SK-N-SH (cell line): ENCODE results near the gene R3HDM1. TPM values are rescaled to one million over a fixed set of nuclear protein-coding genes. Genes with fewer than 3 reads are reported as not detected.

Source experiments
- CTCF ChIA-PET: fragments of 300-600, 350-600 bp; formaldehyde crosslinking; extraction: SDS; loops from one replicate; lab custom pipeline; 2021; lab: Yijun Ruan, JAX
- POLR2A ChIA-PET: fragments of 350-600 bp; sonication (Branson Sonifier 250); formaldehyde crosslinking; extraction: SDS; loops from one replicate; lab custom pipeline; 2020; ENCODE audit warnings: antibody characterized with exemption, inconsistent platforms; lab: Yijun Ruan, JAX
- DNase-seq: peaks from one replicate; pipeline ENCODE4 v3.0.0; 2012
- H2AFZ ChIP-seq: fragments of 200-600 bp; sonication (generic); 2 replicates; pipeline ENCODE4 v1.8.1; 2016; ENCODE audit warnings: antibody characterized with exemption, mild to moderate bottlenecking, low read depth
- H3F3A ChIP-seq: fragments of 200-600 bp; sonication (generic); replicated peaks from 2 replicates; pipeline ENCODE3; 2016; ENCODE audit warnings: antibody characterized with exemption, mild to moderate bottlenecking; ENCODE audit not compliant: insufficient read depth
- H3K27ac ChIP-seq, 2 experiments: fragments of 200-500 bp in 1 of 2; fragments of 200-600 bp in 1 of 2; sonication (Bioruptor generic) in 1 of 2; sonication (generic), shearing (Covaris generic) in 1 of 2; 2 replicates each; pipeline versions ENCODE4 v1.5.1 to v1.6.1; 2014 to 2016; ENCODE audit warnings: low read depth in 2 of 2, inconsistent platforms in 1 of 2, low read length in 1 of 2, mild to moderate bottlenecking in 1 of 2, mixed read lengths in 1 of 2
- H3K27me3 ChIP-seq: fragments of 200-600 bp; sonication (generic), shearing (Covaris generic); 2 replicates; pipeline ENCODE4 v1.6.1; 2016; ENCODE audit warnings: mixed run types; ENCODE audit not compliant: insufficient read depth
- H3K36me3 ChIP-seq, 2 experiments: fragments of 200-500 bp in 1 of 2; fragments of 200-600 bp in 1 of 2; sonication (Bioruptor generic) in 1 of 2; sonication (generic) in 1 of 2; replicated peaks in 1 of 2; 2 replicates each; pipeline versions ENCODE3 to v1.5.1; 2014 to 2016; ENCODE audit warnings: low read length in 1 of 2, mild to moderate bottlenecking in 1 of 2; ENCODE audit not compliant: insufficient read depth in 2 of 2, control insufficient read depth in 1 of 2
- H3K4me1 ChIP-seq, 2 experiments: fragments of 200-500 bp in 1 of 2; fragments of 200-600 bp in 1 of 2; sonication (Bioruptor generic) in 1 of 2; sonication (generic), shearing (Covaris generic) in 1 of 2; 2 replicates each; pipeline versions ENCODE4 v1.5.1 to v1.6.1; 2014 to 2016; ENCODE audit warnings: low read depth in 1 of 2, low read length in 1 of 2, mixed run types in 1 of 2; ENCODE audit not compliant: insufficient read depth in 2 of 2, control insufficient read depth in 1 of 2
- H3K4me2 ChIP-seq: fragments of 200-600 bp; sonication (generic), shearing (Covaris generic); 2 replicates; pipeline ENCODE4 v1.6.1; 2017; ENCODE audit warnings: mixed run types
- H3K4me3 ChIP-seq, 2 experiments: fragments of 200-500 bp in 1 of 2; fragments of 200-600 bp in 1 of 2; sonication (Bioruptor generic) in 1 of 2; sonication (generic), shearing (Covaris generic) in 1 of 2; 2 replicates each; pipeline versions ENCODE4 v1.5.1 to v1.8.1; 2014 to 2016; ENCODE audit warnings: low read depth in 2 of 2, inconsistent platforms in 1 of 2, low read length in 1 of 2, mild to moderate bottlenecking in 1 of 2, mixed read lengths in 1 of 2, moderate library complexity in 1 of 2
- H3K79me2 ChIP-seq: fragments of 200-600 bp; sonication (generic); 2 replicates; pipeline ENCODE4 v1.8.1; 2017; ENCODE audit warnings: mild to moderate bottlenecking; ENCODE audit not compliant: insufficient read depth
- H3K9ac ChIP-seq: fragments of 200-600 bp; sonication (generic); 2 replicates; pipeline ENCODE4 v1.6.1; 2017; ENCODE audit warnings: mixed run types
- H3K9me2 ChIP-seq: fragments of 200-600 bp; sonication (generic); 2 replicates; pipeline ENCODE4 v1.6.1; 2017; ENCODE audit warnings: mixed run types
- H3K9me3 ChIP-seq: fragments of 200-600 bp; sonication (generic); 2 replicates; pipeline ENCODE4 v1.6.1; 2017; ENCODE audit warnings: mixed run types, mild to moderate bottlenecking, moderate library complexity
- H4K20me1 ChIP-seq: fragments of 200-600 bp; sonication (generic); 2 replicates; pipeline ENCODE4 v1.6.1; 2017; ENCODE audit warnings: mild to moderate bottlenecking, mixed run types; ENCODE audit not compliant: insufficient read depth
- EP300 ChIP-seq, 2 experiments: IDR thresholded peaks; 2 replicates each; pipeline versions ENCODE4 v1.4.0 to v1.6.1; 2012; ENCODE audit warnings: borderline replicate concordance in 1 of 2, low read depth in 1 of 2, low read length in 1 of 2
- FOXJ3 ChIP-seq: sonication (generic); formaldehyde crosslinking; IDR thresholded peaks from 2 replicates; pipeline ENCODE4 v1.5.1; 2020; ENCODE audit warnings: mild to moderate bottlenecking, missing genetic modification reagents
- GABPA ChIP-seq: IDR thresholded peaks from 2 replicates; pipeline ENCODE4 v1.4.0; 2012; ENCODE audit warnings: low read depth, mild to moderate bottlenecking
- MEF2A ChIP-seq: IDR thresholded peaks from 2 replicates; pipeline ENCODE4 v1.4.0; 2012; ENCODE audit warnings: low read depth, borderline replicate concordance
- MXI1 ChIP-seq: IDR thresholded peaks from 2 replicates; pipeline ENCODE4 v1.6.1; 2012; ENCODE audit warnings: mild to moderate bottlenecking, low read depth, low read length, improper control_type of control experiment
- RAD21 ChIP-seq: IDR thresholded peaks from 2 replicates; pipeline ENCODE4 v1.6.1; 2012; ENCODE audit warnings: mild to moderate bottlenecking, low read length
- REST ChIP-seq: IDR thresholded peaks from 2 replicates; pipeline ENCODE4 v1.6.1; 2012; ENCODE audit warnings: mild to moderate bottlenecking, low read depth, low read length, moderate library complexity
- SMC3 ChIP-seq: IDR thresholded peaks from 2 replicates; pipeline ENCODE4 v1.6.1; 2012; ENCODE audit warnings: low read depth, low read length, improper control_type of control experiment
- TAF1 ChIP-seq: IDR thresholded peaks from 2 replicates; pipeline ENCODE4 v1.6.1; 2012; ENCODE audit warnings: low read depth, mild to moderate bottlenecking, low read length, moderate library complexity, borderline replicate concordance
- USF1 ChIP-seq: IDR thresholded peaks from 2 replicates; pipeline ENCODE4 v1.4.0; 2012; ENCODE audit warnings: low read depth, borderline replicate concordance
- ZBTB33 ChIP-seq: IDR thresholded peaks from 2 replicates; pipeline ENCODE4 v1.4.0; 2012; ENCODE audit warnings: low read depth, borderline replicate concordance
- WGBS: methylation state at CpG from one replicate; pipeline ENCODE4 v1.1.6; 2017; ENCODE audit warnings: low lambda C conversion rate; 5-methylcytosine and 5-hydroxymethylcytosine counted together
- polyA plus RNA-seq, 3 experiments: library from polyadenylated mRNA; depleted of rRNA; stranded (reverse); fragments of >200 nt; gene quantifications; 2 replicates each; pipeline ENCODE4 v1.2.3, GENCODE V29; 2012

The R3HDM1 gene
- polyA plus RNA-seq, 1 of the 3 experiments (the other 2 are of a cell fraction) = 38.2 TPM

GRCh38 chr2:135531231-135532197 is at the start of gene R3HDM1 (continued):
- TF ChIP-seq REST = no peak
- TF ChIP-seq MXI1 = peak; percentile 83
- TF ChIP-seq GABPA = no peak
- TF ChIP-seq USF1 = 0 out of 2 replicates have a peak, but pooled peaks have one; percentile 9
- TF ChIP-seq RAD21 = peak; percentile 41
- TF ChIP-seq TAF1 = peak; percentile 48
- 0 out of 2 replicates have a peak, but pooled peaks have one; percentile 17 for TF ChIP-seq ZBTB33
- TF ChIP-seq FOXJ3 (CRISPR knock-in tag) = no peak

- TF ChIP-seq EP300 (IDR thresholded peaks at IDR 0.05; ENCODE audit: borderline replicate concordance in 1 of 2, low read depth in 1 of 2, low read length in 1 of 2) = no peak
- no peak for TF ChIP-seq SMC3
- no peak for TF ChIP-seq MEF2A
- TF ChIP-seq, all 33 proteins: peak for 0
- Histone ChIP-seq H4K20me1 (no peaks in the 10 kb centered on the region), H3K79me2 (no peaks in the 10 kb centered on the region), H2AFZ (no peak overlapping the region), H3K4me1 (no peaks in the 10 kb centered on the region), H3F3A (peaks cover 7% of the 10 kb centered on the region), H3K9me3 (peaks cover 5% of the 10 kb centered on the region; the same call in 1 of the 2 replicates), H3K9me2 (no peaks in the 10 kb centered on the region), H3K4me3 (no peak overlapping the region), H3K36me3 (peaks cover 12 to 30% of the 10 kb centered on the region in 2 experiments), H3K4me2 (no peak overlapping the region), H3K9ac (no peak overlapping the region), H3K27ac (no peak overlapping the region), H3K27me3 (no peaks in the 10 kb centered on the region)
- ChIA-PET POLR2A (no interaction called here), CTCF (no interaction called here)
- DNase-seq = no peak
- WGBS = 96% methylated on average over 4 of the region's 4 CpGs
Measured at GRCh38 chr2:135485441-135485840, 45.8 kb upstream of the R3HDM1 start.
